Lower leg skin (tissue), 3 donors: ENCODE measurements around the gene DOK1.

ENCODE experiments used
- POLR2A ChIP-seq, 2 donors: fragments of 450-650 bp; IDR thresholded peaks; one replicate each; pipeline ENCODE4 v1.6.1; 2016 to 2017; ENCODE audit warnings: antibody characterized with exemption in 2 of 2, mild to moderate bottlenecking in 1 of 2, moderate library complexity in 1 of 2
- TF ChIP-seq, protein P1 (sequence below), 3 donors: fragments of 450-650 bp; IDR thresholded peaks; one replicate each; pipeline ENCODE4 v1.5.1; 2016; ENCODE audit warnings: antibody characterized with exemption in 3 of 3, mild to moderate bottlenecking in 3 of 3, moderate library complexity in 2 of 3

DNA sequence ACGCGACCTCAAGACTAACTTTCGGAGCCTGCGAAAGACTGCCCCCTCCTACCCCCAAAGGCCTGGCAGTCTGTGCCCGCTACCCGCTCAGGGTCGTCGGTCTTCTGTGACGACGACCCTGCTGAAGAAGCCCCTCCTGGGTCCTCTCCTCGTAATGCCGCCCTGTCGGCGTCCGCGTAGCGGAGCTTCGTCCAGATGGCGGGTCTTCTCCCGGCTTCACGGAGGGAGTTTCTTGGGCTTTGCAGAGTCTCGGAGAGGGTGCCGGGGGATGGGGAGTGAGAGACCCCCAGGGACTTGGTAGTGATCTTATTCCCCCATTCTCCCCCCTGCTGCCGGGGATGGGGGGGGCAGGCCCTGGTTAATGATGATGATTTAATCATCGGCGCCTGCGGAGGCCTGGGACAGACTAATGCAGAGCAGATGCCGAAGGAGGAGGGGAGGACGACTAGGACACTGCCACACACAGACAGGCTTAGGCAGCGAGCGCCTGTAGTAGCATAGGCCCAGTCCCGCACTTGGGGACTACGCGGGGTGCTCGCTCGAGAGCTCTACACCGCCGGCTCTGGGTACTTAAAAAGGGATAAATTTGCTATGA lies 46.5 kb upstream of the DOK1 start:
- no peak for TF ChIP-seq POLR2A (IDR thresholded peaks at IDR 0.05)
- TF ChIP-seq, protein P1, sequence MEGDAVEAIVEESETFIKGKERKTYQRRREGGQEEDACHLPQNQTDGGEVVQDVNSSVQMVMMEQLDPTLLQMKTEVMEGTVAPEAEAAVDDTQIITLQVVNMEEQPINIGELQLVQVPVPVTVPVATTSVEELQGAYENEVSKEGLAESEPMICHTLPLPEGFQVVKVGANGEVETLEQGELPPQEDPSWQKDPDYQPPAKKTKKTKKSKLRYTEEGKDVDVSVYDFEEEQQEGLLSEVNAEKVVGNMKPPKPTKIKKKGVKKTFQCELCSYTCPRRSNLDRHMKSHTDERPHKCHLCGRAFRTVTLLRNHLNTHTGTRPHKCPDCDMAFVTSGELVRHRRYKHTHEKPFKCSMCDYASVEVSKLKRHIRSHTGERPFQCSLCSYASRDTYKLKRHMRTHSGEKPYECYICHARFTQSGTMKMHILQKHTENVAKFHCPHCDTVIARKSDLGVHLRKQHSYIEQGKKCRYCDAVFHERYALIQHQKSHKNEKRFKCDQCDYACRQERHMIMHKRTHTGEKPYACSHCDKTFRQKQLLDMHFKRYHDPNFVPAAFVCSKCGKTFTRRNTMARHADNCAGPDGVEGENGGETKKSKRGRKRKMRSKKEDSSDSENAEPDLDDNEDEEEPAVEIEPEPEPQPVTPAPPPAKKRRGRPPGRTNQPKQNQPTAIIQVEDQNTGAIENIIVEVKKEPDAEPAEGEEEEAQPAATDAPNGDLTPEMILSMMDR (IDR thresholded peaks at IDR 0.05) = no peak
